SU-DHL-6 (cell line): ENCODE results near the gene CCDC77.

ENCODE experiments used
- H2AFZ ChIP-seq: fragments of 200-600 bp; sonication (generic); 2 replicates; pipeline ENCODE4 v1.6.1; 2014; ENCODE audit warnings: low read depth, mild to moderate bottlenecking, moderate library complexity, mixed read lengths, antibody characterized with exemption, low read length; ENCODE audit not compliant: severe bottlenecking
- H3F3A ChIP-seq: fragments of 200-600 bp; shearing (Covaris generic); 2 replicates; pipeline ENCODE4 v1.6.0; 2016; ENCODE audit warnings: antibody characterized with exemption, mild to moderate bottlenecking; ENCODE audit not compliant: insufficient read depth
- H3K27ac ChIP-seq: fragments of 200-600 bp; sonication (generic); 2 replicates; pipeline ENCODE4 v1.5.1; 2016; ENCODE audit warnings: low read depth, mild to moderate bottlenecking, low read length, moderate library complexity, mixed read lengths
- H3K27me3 ChIP-seq: fragments of 200-600 bp; sonication (generic), shearing (Covaris generic); 2 replicates; pipeline ENCODE4 v1.6.0; 2014; ENCODE audit warnings: mild to moderate bottlenecking, low read length
- H3K36me3 ChIP-seq: fragments of 200-600 bp; sonication (generic); 2 replicates; pipeline ENCODE4 v1.6.1; 2014; ENCODE audit warnings: mild to moderate bottlenecking, low read length, mixed read lengths
- H3K4me2 ChIP-seq: fragments of 300-600, 200-600 bp; shearing (Covaris generic), sonication (generic); 2 replicates; pipeline ENCODE4 v1.6.0; 2014; ENCODE audit warnings: low read length, low read depth, mild to moderate bottlenecking; ENCODE audit not compliant: poor library complexity, severe bottlenecking
- H3K4me3 ChIP-seq: fragments of 200-600 bp; sonication (generic); 2 replicates; pipeline ENCODE4 v1.5.1; 2014; ENCODE audit warnings: antibody characterized with exemption, low read length, mild to moderate bottlenecking, mixed read lengths; ENCODE audit not compliant: insufficient read depth, poor library complexity, severe bottlenecking
- H3K79me2 ChIP-seq: fragments of 200-600 bp; sonication (generic); 2 replicates; pipeline ENCODE4 v1.6.1; 2014; ENCODE audit warnings: mild to moderate bottlenecking, low read length, moderate library complexity; ENCODE audit not compliant: insufficient read depth
- H3K9ac ChIP-seq: fragments of 200-600 bp; sonication (generic); 2 replicates; pipeline ENCODE4 v1.7.0; 2014; ENCODE audit warnings: mild to moderate bottlenecking, low read length
- H3K9me2 ChIP-seq: fragments of 200-600 bp; sonication (generic); replicated peaks from 2 replicates; pipeline ENCODE4 v1.6.1; 2014; ENCODE audit warnings: low read length; ENCODE audit not compliant: insufficient read depth
- H3K9me3 ChIP-seq: fragments of 200-600 bp; sonication (generic); 2 replicates; pipeline ENCODE4 v1.6.1; 2014; ENCODE audit warnings: low read length, mixed read lengths; ENCODE audit not compliant: insufficient read depth
- H4K20me1 ChIP-seq: fragments of 200-600 bp; sonication (generic); 2 replicates; pipeline ENCODE4 v1.6.1; 2014; ENCODE audit warnings: low read depth, mild to moderate bottlenecking, antibody characterized with exemption, low read length, moderate library complexity, mixed read lengths
- EZH2phosphoT487 ChIP-seq: fragments of 200-600 bp; sonication (generic), shearing (Covaris generic); conservative IDR thresholded peaks from 2 replicates; pipeline ENCODE4 v1.6.1; 2018; ENCODE audit warnings: mild to moderate bottlenecking, antibody characterized with exemption, low read length, moderate library complexity, mixed read lengths
- TF ChIP-seq, protein P1 (sequence below): fragments of 200-600 bp; sonication (generic); IDR thresholded peaks from one replicate; pipeline ENCODE4 v1.5.1; 2017; ENCODE audit warnings: antibody characterized with exemption, mild to moderate bottlenecking, low read length, moderate library complexity; ENCODE audit not compliant: insufficient read depth, poor library complexity, severe bottlenecking

The CCDC77 gene

DNA sequence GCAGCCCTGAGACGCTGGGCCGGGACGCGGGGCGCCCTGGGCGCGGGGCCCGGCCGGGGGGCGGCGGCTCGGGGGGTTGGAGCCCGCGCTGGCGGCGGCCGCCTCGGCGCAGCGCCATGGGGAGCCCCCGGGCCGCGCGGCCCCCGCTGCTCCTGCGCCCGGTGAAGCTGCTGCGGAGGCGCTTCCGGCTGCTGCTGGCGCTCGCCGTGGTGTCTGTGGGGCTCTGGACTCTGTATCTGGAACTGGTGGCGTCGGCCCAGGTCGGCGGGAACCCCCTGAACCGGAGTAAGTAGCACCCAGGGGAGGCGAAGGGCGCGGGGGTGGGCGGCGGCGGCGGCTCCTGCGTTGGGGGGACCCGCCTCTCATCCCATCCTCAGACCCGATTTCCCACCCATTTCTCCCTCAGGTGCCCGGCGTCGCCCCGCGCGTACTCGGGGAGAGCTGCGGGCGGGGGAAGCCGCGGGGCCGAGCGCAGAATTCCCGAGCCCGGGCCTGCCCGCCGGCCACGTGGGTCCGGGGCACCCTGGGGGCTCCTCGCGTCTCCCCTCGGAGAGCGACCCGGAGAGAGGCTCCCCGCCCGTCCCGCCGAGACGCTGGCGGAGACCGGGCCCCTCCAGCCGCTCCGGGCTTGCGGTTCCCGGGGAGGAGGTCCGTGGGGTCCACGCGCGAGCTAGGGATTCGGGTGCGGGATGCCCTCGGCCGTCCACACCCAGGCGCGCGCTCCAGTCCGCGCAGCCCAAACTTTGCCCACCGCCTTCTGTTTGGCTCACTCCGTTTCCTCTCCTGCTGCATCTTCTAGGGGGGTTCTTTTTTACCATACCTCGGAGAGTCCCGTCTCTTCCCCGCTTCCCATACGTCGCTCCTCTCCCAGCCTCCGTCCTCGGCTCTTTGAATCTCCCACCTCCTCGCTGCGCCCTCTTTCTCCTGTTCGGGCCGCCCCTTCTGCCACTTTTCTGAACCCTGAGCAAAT is 59.1 kb downstream of the CCDC77 start:
- no peak overlapping the region for H3K27ac ChIP-seq
- no peaks in the 10 kb centered on the region for H4K20me1 ChIP-seq
- H3K9me3 ChIP-seq, result no peaks in the 10 kb centered on the region
- no peaks in the 10 kb centered on the region for H3K36me3 ChIP-seq
- no peak overlapping the region for H2AFZ ChIP-seq
- no peak overlapping the region; the same call in 1 of the 2 replicates for H3K9ac ChIP-seq
- H3K4me2 ChIP-seq, result peak overlapping the region; percentile 54
- TF ChIP-seq, protein P1, sequence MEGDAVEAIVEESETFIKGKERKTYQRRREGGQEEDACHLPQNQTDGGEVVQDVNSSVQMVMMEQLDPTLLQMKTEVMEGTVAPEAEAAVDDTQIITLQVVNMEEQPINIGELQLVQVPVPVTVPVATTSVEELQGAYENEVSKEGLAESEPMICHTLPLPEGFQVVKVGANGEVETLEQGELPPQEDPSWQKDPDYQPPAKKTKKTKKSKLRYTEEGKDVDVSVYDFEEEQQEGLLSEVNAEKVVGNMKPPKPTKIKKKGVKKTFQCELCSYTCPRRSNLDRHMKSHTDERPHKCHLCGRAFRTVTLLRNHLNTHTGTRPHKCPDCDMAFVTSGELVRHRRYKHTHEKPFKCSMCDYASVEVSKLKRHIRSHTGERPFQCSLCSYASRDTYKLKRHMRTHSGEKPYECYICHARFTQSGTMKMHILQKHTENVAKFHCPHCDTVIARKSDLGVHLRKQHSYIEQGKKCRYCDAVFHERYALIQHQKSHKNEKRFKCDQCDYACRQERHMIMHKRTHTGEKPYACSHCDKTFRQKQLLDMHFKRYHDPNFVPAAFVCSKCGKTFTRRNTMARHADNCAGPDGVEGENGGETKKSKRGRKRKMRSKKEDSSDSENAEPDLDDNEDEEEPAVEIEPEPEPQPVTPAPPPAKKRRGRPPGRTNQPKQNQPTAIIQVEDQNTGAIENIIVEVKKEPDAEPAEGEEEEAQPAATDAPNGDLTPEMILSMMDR, result no peak
- TF ChIP-seq EZH2phosphoT487, result no peak
- H3K27me3 ChIP-seq, result no peaks in the 10 kb centered on the region
- no peaks in the 10 kb centered on the region for H3K9me2 ChIP-seq
- peak overlapping the region; percentile 43 for H3K4me3 ChIP-seq
- H3K79me2 ChIP-seq, result no peaks in the 10 kb centered on the region
- H3F3A ChIP-seq, result no peaks in the 10 kb centered on the region; the same call in 1 of the 2 replicates

DNA sequence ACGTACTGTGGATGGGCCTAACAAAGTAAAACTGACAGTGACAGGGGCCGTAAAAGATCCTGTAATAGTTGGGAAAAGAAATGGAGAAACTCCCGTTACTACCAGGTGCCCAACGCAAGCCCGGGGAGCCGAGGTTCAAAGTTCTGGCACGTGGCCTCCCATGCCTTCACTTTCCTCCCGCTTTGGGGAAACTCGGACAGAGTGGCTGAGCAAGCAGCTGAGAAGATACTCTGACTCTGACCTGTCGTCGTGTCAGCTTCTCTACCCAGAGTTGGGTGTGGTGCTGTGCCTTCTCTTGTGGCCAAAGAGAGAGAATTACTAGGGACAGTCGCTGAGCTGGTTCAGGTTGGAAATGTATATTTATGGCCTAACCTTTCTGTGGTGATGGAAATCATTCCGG is 60.0 kb downstream of the CCDC77 start:
- no peak overlapping the region for H3K4me3 ChIP-seq
- H3K4me2 ChIP-seq, result no peak overlapping the region
- no peaks in the 10 kb centered on the region for H3K79me2 ChIP-seq
- TF ChIP-seq EZH2phosphoT487, result no peak
- TF ChIP-seq, protein P1, result no peak
- no peaks in the 10 kb centered on the region for H3K9me3 ChIP-seq
- H3K9me2 ChIP-seq, result no peaks in the 10 kb centered on the region
- no peaks in the 10 kb centered on the region; the same call in 1 of the 2 replicates for H3F3A ChIP-seq
- no peaks in the 10 kb centered on the region for H4K20me1 ChIP-seq
- H3K27ac ChIP-seq, result no peak overlapping the region
- H2AFZ ChIP-seq, result no peak overlapping the region
- no peaks in the 10 kb centered on the region for H3K36me3 ChIP-seq
- no peak overlapping the region for H3K9ac ChIP-seq
- H3K27me3 ChIP-seq, result no peaks in the 10 kb centered on the region

DNA sequence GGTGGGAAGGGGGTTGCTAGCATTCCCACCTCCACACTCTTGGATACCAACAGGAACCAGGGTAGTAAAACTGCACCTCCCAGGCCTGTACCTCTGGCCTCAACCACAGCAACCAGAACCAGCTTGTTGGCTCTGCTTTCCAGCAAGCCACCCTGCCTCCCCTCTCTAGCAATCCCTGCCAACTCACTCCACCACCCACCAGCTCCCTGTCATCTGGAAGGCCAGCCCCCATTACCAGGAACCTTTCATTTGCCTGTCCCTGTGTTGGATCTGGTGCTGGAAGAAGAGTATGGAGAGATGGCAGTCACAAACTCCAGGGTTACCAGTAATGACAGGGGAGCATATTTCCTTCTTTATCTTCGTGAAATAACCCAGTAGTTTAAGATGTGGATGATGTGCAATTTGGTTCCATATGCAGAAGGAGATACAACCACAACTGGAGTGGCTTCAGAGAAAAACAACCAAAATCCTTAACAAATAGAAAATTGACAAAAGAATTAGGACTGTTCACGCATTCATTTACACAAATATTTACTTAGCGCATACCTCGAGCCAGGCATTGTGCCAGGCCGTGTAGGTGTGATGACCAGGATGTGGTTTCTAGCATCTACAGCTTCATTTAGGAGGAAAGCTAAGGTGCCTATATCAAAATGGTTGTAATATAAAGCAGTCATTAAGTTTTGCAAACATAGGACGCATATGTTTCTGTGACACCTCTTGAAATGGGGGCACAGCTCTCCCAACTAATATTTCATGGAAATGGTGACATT is 61.7 kb downstream of the CCDC77 start:
- Histone ChIP-seq H4K20me1 (no peaks in the 10 kb centered on the region), H3K79me2 (no peaks in the 10 kb centered on the region), H3K9ac (no peak overlapping the region), H3K4me3 (no peak overlapping the region), H3K27me3 (no peaks in the 10 kb centered on the region), H3K36me3 (no peaks in the 10 kb centered on the region), H3K4me2 (no peak overlapping the region), H2AFZ (no peak overlapping the region), H3K9me3 (no peaks in the 10 kb centered on the region), H3K27ac (no peak overlapping the region), H3F3A (no peaks in the 10 kb centered on the region; the same call in 1 of the 2 replicates), H3K9me2 (no peaks in the 10 kb centered on the region)
- TF ChIP-seq, protein P1, result no peak
- no peak for TF ChIP-seq EZH2phosphoT487
